Uterus (tissue), 4 donors: ENCODE results near the gene PRKD1. TPM values are rescaled to one million over a fixed set of nuclear protein-coding genes. Genes with fewer than 3 reads are reported as not detected.

Experiments
- DNase-seq, 2 donors: peaks; one replicate each; pipeline ENCODE4 v3.0.0-alpha.2; 2019 to 2020
- H3K27ac ChIP-seq, 2 donors: fragments of 200-600 bp; sonication (generic); 1 replicate in 1 of 2; 2 replicates in 1 of 2; pipeline ENCODE4 v1.5.1; 2016 to 2018
- H3K27me3 ChIP-seq, 2 donors: fragments of 200-600 bp; sonication (generic); one replicate each; pipeline ENCODE4 v1.5.1; 2018 to 2019; ENCODE audit warnings: control low read depth in 1 of 2
- H3K36me3 ChIP-seq, 2 donors: fragments of 200-600 bp; sonication (generic); one replicate each; pipeline ENCODE4 v1.5.1; 2019; ENCODE audit warnings: control low read depth in 1 of 2
- H3K4me1 ChIP-seq, 2 donors: fragments of 200-600 bp; sonication (generic); one replicate each; pipeline ENCODE4 v1.5.1; 2018 to 2019; ENCODE audit warnings: control low read depth in 1 of 2
- H3K4me3 ChIP-seq, 2 donors: fragments of 200-600 bp; sonication (generic); 1 replicate in 1 of 2; 2 replicates in 1 of 2; pipeline ENCODE4 v1.5.1; 2018 to 2019; ENCODE audit warnings: mild to moderate bottlenecking in 1 of 2
- H3K9me3 ChIP-seq, 2 donors: fragments of 200-600 bp; sonication (generic); one replicate each; pipeline ENCODE4 v1.5.1; 2019; ENCODE audit warnings: control low read depth in 1 of 2
- CTCF ChIP-seq, 4 experiments: fragments of 200-600 bp in 2 of 4; fragments of 450-650 bp in 2 of 4; sonication (generic) in 2 of 4; IDR thresholded peaks; one replicate each; pipeline ENCODE4 v1.5.1; 2016 to 2019; ENCODE audit warnings: antibody characterized with exemption in 4 of 4, mild to moderate bottlenecking in 2 of 4, moderate library complexity in 1 of 4
- POLR2A ChIP-seq, 2 donors: fragments of 450-650 bp; IDR thresholded peaks; one replicate each; pipeline ENCODE4 v1.6.1; 2016; ENCODE audit warnings: antibody characterized with exemption in 2 of 2, mild to moderate bottlenecking in 1 of 2, moderate library complexity in 1 of 2
- intact Hi-C: fragments of 100-400 bp; cut with DNase I; formaldehyde crosslinking; loops from one replicate; pipeline ENCODE4 v1.15.1; 2023; ENCODE audit warnings: low total_unique reads
- total RNA-seq, 4 donors: library from RNA; depleted of rRNA in 3 of 4; stranded (reverse); fragments of >200 nt in 3 of 4; gene quantifications; one replicate each; pipeline versions ENCODE4 v1.1.0 to v1.2.4, GENCODE V29; 2014 to 2023
- donor health status: DM: yes; HTN: yes; CAD: no.

The PRKD1 gene
- total RNA-seq, 4 donors from 2014 or later: 6.4 to 47.9 (median 31.5) TPM

- Histone ChIP-seq H3K27me3 (no peaks in the 10 kb centered on the region), H3K9me3 (no peaks in the 10 kb centered on the region), H3K4me3 (no peak overlapping the region), H3K36me3 (no peaks in the 10 kb centered on the region), H3K27ac (no peak overlapping the region), H3K4me1 (no peaks in the 10 kb centered on the region)
- TF ChIP-seq CTCF (IDR thresholded peaks at IDR 0.05) (no peak), POLR2A (IDR thresholded peaks at IDR 0.05) (no peak)
- no peak for DNase-seq
- intact Hi-C loops: no loop called here
Observed at GRCh38 chr14:29745863-29746262, 181.8 kb downstream of the PRKD1 start.

GRCh38 chr14:29743531-29743930, 184.1 kb downstream of the PRKD1 start:
- no peaks in the 10 kb centered on the region for H3K27me3 ChIP-seq
- peak; percentile 39 to 57 for DNase-seq
- H3K36me3 ChIP-seq: no peaks in the 10 kb centered on the region
- no peak overlapping the region for H3K4me3 ChIP-seq
- no peaks in the 10 kb centered on the region for H3K9me3 ChIP-seq
- intact Hi-C loops: no loop called here
- TF ChIP-seq POLR2A (IDR thresholded peaks at IDR 0.05) (no peak), CTCF (IDR thresholded peaks at IDR 0.05) (no peak)
- H3K4me1 ChIP-seq: no peaks in the 10 kb centered on the region
- H3K27ac ChIP-seq: peak overlapping the region; percentile 6 to 26

GRCh38 chr14:29741909-29742401, 185.7 kb downstream of the PRKD1 start:
- intact Hi-C loops: no loop called here
- peak overlapping the region in 1 of 2 donors; percentile 36 for H3K27ac ChIP-seq

GRCh38 chr14:29740491-29740890, 187.2 kb downstream of the PRKD1 start:
- H3K4me1 ChIP-seq: no peaks in the 10 kb centered on the region
- H3K36me3 ChIP-seq: no peaks in the 10 kb centered on the region
- H3K27ac ChIP-seq: no peak overlapping the region
- DNase-seq: no peak
- TF ChIP-seq POLR2A (IDR thresholded peaks at IDR 0.05) (no peak), CTCF (IDR thresholded peaks at IDR 0.05) (no peak)
- intact Hi-C loops: no loop called here
- H3K27me3 ChIP-seq: no peaks in the 10 kb centered on the region
- no peak overlapping the region for H3K4me3 ChIP-seq
- H3K9me3 ChIP-seq: no peaks in the 10 kb centered on the region

More at GRCh38 chr14:29741909-29742401, 185.7 kb downstream of the PRKD1 start:
- Histone ChIP-seq H3K4me1 (no peaks in the 10 kb centered on the region), H3K4me3 (no peak overlapping the region), H3K9me3 (no peaks in the 10 kb centered on the region), H3K36me3 (no peaks in the 10 kb centered on the region), H3K27me3 (no peaks in the 10 kb centered on the region)
- DNase-seq: peak in 1 of 2 donors; percentile 30
- no peak for TF ChIP-seq CTCF (IDR thresholded peaks at IDR 0.05)
- no peak for TF ChIP-seq POLR2A (IDR thresholded peaks at IDR 0.05)

GRCh38 chr14:29738950-29739349, 188.7 kb downstream of the PRKD1 start:
- Histone ChIP-seq H3K36me3 (no peaks in the 10 kb centered on the region), H3K4me1 (no peaks in the 10 kb centered on the region), H3K4me3 (no peak overlapping the region), H3K9me3 (no peaks in the 10 kb centered on the region), H3K27me3 (no peaks in the 10 kb centered on the region), H3K27ac (no peak overlapping the region)
- no peak for DNase-seq
- intact Hi-C loops: no loop called here
- TF ChIP-seq CTCF (IDR thresholded peaks at IDR 0.05) (no peak), POLR2A (IDR thresholded peaks at IDR 0.05) (no peak)
